GM10266 (cell line): ENCODE measurements around the gene CFAP43.

Source experiments
- DNase-seq: peaks from one replicate; pipeline ENCODE4 v3.0.0; 2012; ENCODE audit errors: extremely low spot score
- CTCF ChIP-seq: IDR thresholded peaks from 2 replicates; pipeline ENCODE4 v1.5.1; 2012; ENCODE audit warnings: mild to moderate bottlenecking, low read depth; ENCODE audit not compliant: control insufficient read depth, insufficient read depth; ENCODE audit errors: missing control alignments

Gene CFAP43

GRCh38 chr10:104103956-104104355 lies 128.2 kb downstream of the CFAP43 start:
- no peak for DNase-seq
- TF ChIP-seq CTCF: no peak

- DNase-seq: no peak
- no peak for TF ChIP-seq CTCF
These were observed 130.3 kb downstream of the CFAP43 start for GRCh38 chr10:104101902-104102301.

GRCh38 chr10:104100795-104101194 lies 131.4 kb downstream of the CFAP43 start:
- no peak for DNase-seq
- no peak for TF ChIP-seq CTCF

- no peak for TF ChIP-seq CTCF
- DNase-seq: no peak
These were observed 132.2 kb downstream of the CFAP43 start for GRCh38 chr10:104099941-104100340.

GRCh38 chr10:104099269-104099668 lies 132.9 kb downstream of the CFAP43 start:
- TF ChIP-seq CTCF: no peak
- no peak for DNase-seq

GRCh38 chr10:104098358-104098925 lies 133.7 kb downstream of the CFAP43 start:
- no peak for DNase-seq
- TF ChIP-seq CTCF: no peak

GRCh38 chr10:104096692-104097091 lies 135.5 kb downstream of the CFAP43 start:
- no peak for TF ChIP-seq CTCF
- DNase-seq: no peak
